Transverse colon (tissue), 3 donors: ENCODE results near the gene HECTD1.

ENCODE experiments used
- EP300 ChIP-seq: sonication (generic); formaldehyde crosslinking; IDR thresholded peaks from one replicate; pipeline ENCODE4 v1.6.1; 2017; ENCODE audit warnings: antibody characterized with exemption, low read depth
- TF ChIP-seq, protein P1 (sequence below), 5 experiments: fragments of 200-600 bp in 3 of 5; fragments of 450-650 bp in 2 of 5; sonication (generic) in 3 of 5; IDR thresholded peaks; 1 replicate in 2 of 5; 2 replicates in 3 of 5; pipeline ENCODE4 v1.5.1; 2016 to 2017; ENCODE audit warnings: antibody characterized with exemption in 5 of 5, inconsistent platforms in 3 of 5, mild to moderate bottlenecking in 2 of 5, moderate library complexity in 1 of 5

- TF ChIP-seq EP300: no peak
- TF ChIP-seq, protein P1, sequence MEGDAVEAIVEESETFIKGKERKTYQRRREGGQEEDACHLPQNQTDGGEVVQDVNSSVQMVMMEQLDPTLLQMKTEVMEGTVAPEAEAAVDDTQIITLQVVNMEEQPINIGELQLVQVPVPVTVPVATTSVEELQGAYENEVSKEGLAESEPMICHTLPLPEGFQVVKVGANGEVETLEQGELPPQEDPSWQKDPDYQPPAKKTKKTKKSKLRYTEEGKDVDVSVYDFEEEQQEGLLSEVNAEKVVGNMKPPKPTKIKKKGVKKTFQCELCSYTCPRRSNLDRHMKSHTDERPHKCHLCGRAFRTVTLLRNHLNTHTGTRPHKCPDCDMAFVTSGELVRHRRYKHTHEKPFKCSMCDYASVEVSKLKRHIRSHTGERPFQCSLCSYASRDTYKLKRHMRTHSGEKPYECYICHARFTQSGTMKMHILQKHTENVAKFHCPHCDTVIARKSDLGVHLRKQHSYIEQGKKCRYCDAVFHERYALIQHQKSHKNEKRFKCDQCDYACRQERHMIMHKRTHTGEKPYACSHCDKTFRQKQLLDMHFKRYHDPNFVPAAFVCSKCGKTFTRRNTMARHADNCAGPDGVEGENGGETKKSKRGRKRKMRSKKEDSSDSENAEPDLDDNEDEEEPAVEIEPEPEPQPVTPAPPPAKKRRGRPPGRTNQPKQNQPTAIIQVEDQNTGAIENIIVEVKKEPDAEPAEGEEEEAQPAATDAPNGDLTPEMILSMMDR (IDR thresholded peaks at IDR 0.05): no peak
Measured at GRCh38 chr14:31078766-31079165, 128.8 kb downstream of the HECTD1 start.
